CD4-positive, alpha-beta T cell treated with Interleukin-1 beta for 1 hour (primary cell): ENCODE results near the gene RAB3IL1.
A peak's percentile ranks its signal among the peaks of the same experiment; 100 is the strongest.
"Not testable (repeated sequence)": the region's sequence is repeated elsewhere in the genome, so short reads cannot be mapped to it uniquely, and the experiment has no call there.

Experiments used
- DNase-seq, 2 donors: peaks; one replicate each; pipeline ENCODE4 v3.0.0-alpha.2; 2020 to 2022

RAB3IL1 gene, protein sequence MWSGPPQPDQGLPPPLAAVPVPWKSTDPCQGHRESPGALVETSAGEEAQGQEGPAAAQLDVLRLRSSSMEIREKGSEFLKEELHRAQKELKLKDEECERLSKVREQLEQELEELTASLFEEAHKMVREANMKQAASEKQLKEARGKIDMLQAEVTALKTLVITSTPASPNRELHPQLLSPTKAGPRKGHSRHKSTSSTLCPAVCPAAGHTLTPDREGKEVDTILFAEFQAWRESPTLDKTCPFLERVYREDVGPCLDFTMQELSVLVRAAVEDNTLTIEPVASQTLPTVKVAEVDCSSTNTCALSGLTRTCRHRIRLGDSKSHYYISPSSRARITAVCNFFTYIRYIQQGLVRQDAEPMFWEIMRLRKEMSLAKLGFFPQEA

DNA sequence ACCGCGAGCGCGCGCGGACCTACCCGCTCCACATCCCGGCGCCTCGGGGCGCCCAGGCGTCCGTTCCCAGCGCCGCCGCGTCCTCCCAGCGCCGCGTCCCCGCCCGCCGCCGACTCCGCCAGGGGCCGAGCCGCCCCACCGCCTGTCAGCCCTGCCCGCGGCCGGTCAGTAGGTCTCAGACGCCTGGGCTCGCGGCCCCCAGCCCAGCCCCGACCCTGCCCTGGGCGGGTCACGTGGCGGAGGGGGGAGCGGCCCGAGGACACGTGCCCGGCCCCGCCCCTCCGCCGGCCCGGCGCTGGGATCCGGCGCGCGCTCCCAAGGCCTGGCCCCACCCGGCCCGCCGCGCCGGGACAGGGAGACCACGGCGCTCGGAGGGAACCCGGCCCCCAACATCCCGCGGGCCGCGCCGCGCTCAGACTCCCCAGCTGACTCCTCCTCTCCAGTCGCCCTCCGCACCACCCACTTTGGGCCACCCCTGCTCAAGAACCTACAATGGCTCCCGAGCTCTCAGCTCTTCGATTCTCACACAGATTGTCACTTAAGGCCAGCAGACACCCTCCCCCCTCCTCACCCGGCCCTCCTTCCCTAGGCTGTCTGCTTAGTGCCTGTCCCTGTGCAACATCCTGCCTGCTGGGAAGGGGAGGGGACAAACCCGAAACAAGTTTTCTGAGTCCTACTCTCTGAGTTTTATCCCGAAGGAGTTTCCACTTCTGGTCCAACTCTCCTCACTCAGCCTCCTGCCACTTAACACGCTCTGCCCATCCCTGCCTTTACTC is at the start of gene RAB3IL1:
Gene RAB3IL1, minus strand, starts transcription at position 233 of the 776 bp plus-strand sequence. Its CDS starts 199 bp downstream, at position 34.
- DNase-seq: no peak

DNA sequence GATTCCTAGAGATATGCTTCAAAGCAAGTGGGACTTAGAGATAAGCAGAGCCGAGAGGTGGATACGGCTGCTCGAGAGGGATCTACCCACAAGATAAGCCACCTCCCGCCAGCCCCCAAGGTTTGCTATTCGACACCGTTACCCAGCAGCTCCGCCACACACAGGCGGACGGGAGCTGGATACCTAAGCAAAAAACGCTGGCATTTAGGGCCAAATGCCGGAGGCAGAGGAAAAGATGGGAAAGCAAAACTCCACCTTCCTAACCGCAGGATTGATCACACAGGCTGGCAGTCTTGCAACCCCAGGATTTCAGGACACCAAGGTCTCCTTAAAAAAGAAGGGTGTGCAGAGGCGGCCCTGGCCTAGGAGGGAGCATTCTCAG is 49.4 kb upstream of the RAB3IL1 start:
- DNase-seq: peak; percentile 54 to 56

DNA sequence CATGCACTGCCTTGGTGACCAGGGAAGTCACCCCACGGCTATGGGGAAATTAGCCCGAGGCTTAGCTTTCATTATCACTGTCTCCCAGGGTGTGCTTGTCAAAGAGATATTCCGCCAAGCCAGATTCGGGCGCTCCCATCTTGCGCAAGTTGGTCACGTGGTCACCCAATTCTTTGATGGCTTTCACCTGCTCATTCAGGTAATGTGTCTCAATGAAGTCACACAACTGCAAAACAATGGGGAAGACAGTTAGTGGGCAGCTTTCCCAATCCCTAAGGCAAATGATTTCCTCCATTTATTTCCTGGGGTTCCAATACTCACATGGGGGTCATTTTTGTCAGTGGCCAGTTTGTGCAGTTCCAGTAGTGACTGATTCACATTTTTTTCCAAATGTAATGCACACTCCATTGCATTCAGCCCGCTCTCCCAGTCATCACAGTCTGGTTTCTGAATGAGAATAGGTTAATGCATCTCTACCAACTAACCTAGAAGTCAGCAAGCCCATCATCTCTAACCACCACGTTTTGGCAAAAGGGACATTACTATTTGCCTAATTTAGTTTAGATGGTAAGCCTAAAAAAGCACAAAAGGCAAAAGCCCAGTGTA is 47.4 kb upstream of the RAB3IL1 start:
- peak; percentile 32 to 56 for DNase-seq

DNA sequence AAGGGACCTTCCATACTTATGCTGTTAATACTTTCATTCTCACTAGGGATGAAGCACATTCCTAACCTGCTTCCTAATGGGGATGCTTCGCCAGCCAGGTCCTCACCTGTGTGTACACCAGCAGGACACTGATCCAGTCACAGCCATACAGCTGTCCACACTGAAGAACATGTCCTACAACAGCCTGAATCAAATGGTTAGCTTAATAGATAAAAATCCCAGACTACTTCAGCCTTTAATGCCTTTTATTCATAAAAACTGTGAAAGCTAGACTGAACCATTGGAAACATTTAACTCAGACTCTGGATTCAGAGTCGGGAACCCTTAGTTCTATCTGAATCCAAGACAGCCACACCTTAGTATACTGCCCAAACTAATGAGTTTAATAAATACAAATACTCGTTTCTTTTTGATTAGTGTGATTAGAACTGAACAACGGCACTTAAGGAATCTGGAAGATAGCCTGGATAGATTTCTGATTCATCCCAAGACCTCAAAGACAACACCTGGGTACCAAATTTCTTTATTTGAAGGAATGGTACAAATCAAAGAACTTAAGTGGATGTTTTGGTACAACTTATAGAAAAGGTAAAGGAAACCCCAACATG is 46.8 kb upstream of the RAB3IL1 start:
- DNase-seq: peak; percentile 36 to 71

DNA sequence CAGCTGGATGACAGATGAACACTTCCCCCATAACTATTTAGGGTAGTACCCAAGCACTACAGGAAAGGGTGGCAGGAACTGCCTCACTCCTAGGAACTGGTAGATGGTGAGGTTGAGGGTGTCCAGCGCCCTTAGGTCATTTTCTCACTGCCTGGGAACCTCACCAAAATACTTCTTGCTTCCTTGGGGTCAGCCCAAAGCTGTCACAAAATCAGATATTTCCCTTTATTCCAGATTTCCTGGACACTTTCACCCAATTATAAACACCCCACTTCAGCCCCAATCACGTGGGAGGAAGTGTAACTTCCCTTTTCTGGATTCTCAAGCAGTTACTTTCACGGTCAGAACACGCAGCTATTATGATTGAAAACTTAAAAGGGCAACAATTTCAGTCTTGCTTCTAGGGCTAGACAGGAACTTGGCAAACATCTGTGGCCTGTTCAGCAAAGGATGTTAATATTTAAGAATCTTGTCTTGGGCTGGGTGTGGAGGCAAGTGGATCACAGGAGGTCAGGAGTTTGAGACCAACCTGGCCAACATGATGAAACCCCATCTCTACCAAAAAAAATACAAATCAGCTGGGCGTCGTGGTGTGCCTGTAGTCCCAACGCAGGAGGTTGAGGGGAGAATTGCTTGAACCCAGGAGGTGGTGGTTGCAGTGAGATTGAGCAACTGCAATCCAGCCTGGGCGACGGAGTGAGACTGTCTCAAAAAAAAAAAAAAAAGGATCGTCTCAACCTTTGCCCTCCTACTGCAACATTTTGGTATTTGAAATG is 46.1 kb upstream of the RAB3IL1 start:
- DNase-seq: peak; percentile 55 to 79

DNA sequence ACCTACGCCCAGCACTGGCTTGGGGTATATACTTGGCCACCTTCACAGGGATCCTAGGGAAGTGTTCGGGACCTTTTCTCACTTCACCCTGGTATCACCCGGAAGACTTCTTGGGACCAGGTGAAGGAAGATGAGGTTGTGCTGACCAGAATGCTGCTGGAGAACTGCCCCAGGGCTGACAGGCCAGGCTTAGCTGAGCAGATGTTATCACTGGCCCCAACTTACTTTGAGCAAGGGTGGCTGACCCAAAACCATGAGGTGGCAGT is 45.6 kb upstream of the RAB3IL1 start:
- no peak for DNase-seq

DNA sequence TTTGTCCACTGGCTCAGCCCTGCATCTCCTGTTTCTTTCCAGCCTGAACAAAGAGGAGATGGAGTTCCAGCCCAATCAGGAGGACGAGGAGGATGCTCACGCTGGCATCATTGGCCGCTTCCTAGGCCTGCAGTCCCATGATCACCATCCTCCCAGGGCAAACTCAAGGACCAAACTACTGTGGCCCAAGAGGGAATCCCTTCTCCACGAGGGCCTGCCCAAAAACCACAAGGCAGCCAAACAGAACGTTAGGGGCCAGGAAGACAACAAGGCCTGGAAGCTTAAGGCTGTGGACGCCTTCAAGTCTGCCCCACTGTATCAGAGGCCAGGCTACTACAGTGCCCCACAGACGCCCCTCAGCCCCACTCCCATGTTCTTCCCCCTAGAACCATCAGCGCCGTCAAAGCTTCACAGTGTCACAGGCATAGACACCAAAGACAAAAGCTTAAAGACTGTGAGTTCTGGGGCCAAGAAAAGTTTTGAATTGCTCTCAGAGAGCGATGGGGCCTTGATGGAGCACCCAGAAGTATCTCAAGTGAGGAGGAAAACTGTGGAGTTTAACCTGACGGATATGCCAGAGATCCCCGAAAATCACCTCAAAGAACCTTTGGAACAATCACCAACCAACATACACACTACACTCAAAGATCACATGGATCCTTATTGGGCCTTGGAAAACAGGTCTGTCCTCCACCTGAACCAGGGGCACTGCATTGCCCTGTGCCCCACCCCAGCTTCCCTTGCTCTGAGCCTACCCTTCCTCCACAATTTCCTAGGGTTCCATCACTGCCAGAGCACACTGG is 45.0 kb upstream of the RAB3IL1 start:
- peak; percentile 21 to 56 for DNase-seq

DNA sequence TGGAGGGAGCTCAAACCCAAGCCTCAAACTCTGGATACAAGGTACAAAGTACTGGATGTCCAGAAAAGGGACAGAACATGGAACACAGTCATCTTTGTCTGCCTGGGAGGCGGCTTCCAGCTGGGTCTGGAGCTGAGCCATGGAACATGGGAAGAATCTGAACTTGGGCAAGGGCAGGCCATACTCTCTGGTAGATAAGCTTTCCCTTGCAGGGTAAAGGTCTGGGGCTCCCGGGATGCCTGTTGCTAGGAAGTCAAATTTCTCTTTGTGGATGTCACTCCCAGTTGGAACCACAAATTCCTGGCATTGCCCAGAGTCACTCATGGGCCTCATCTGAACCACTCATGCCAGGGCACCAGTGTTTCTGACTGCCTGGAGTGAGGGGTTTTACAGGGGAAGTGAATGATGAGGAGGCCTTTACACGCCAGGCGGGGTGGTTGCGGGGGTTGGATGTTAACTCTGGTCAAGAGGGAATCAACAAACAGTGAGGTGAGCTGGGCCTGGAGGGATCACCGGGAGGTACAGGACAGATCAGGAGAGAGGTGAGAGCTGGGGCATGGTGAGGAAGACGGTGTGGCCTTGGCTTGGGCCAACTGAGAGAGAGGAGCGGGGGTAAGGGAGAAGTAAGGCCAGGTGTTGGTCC is 44.3 kb upstream of the RAB3IL1 start:
- DNase-seq: no peak

DNA sequence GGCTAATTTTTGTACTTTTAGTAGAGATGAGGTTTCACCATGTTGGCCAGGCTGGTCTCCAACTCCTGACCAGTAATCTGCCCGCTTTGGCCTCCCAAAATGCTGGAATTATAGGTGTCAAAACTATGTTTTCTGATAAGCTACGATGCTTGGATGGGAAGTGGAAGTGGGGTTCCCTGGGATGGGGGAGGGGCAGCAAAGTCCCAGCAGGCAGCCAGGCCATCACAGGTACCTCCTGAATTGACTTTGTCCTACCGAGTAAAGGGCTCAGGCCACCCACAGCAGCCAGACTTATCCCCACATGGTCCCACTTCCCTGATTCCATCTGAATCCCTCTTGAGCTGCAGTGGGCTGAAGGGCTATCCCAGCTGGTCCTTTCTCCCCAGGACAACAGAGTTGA is 43.2 kb upstream of the RAB3IL1 start:
- no peak for DNase-seq

DNA sequence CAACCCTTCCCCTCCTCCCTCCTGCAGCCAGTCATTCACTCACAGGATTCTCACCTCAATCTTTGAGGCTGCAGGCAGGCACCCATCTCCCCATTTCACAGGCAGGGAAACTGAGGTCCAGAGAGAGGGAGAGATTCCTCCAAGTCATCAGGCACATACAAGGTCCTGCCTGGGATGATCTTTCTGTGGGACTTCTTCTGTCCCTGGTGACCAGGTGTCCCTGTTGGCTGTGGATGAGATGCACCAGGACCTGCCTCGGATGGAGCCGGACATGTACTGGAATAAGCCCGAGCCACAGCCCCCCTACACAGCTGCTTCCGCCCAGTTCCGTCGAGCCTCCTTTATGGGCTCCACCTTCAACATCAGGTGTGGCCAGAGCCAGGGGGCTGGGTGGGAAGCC is 42.3 kb upstream of the RAB3IL1 start:
- DNase-seq: no peak

DNA sequence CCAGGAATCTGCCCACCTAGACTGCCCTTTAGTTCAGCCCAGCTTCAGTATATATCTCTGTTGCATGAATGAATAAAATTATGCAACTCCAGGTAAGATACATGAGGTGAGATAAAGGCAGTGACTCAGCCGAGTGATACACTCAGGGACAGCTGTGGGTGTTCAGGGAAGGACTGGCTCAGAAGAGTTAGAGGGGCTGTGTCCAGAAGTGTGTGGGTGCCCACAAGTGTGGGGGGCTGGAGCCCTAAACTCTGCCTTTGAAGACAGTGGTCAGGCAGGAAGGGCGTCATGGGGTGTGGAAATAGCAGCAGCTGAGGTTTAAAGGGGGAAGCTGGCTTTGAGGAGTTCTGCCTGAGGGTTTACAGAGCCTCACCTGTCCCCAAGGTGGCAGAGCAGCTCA is 41.7 kb upstream of the RAB3IL1 start:
- DNase-seq: no peak

DNA sequence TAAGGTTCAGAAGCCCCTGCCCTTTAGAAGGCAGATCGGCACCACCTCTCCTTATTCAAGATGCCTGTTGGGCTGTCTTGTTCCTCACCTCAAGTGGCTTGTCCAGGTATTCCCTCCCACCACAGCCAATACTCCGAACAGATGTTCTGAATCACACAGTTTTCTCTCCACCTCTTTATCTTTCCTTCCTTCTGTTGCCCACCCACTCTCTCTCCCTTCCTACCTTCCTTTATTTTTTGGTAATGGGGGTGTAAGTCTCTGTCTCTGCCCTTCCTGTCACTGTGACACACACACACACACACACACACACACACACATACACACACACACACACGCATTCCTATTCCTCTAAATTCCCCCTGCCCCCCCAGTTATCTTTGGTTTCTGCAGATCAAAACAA is 41.2 kb upstream of the RAB3IL1 start:
- no peak for DNase-seq

DNA sequence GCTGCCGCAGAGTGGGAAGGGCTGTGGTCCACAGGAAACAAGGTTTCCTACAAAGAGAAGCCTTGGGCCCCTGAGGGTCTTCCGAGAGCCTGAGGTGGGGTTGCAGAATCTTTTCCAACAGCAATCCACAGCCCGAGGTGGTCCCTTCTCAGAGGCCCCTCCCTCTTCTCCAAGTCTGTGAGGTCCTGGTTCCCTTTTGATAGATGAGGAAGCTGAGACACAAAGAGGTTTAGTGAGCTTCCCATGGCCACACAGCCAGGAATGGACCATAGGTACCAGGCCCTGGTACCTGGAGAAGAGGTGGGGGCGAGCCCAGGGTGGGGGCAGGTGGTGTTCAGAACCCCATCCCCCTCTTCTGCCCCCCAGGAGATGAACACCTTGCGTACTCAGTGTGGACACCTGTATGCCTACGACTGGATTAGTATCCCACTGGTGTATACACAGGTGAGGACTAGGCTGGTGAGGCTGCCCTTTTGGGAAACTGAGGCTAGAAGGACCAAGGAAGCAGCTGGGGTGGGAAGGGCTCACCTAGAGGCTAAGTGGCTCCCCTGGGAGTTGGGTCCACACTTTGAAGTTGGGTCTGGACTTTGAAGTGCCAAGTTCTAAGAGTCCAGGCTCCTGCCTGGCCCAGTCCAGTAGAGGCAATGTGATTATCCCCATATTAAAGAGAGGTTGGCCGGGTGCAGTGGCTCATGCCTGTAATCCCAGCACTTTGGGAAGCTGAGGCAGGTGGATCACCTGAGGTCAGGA is 39.8 kb upstream of the RAB3IL1 start:
- no peak for DNase-seq

DNA sequence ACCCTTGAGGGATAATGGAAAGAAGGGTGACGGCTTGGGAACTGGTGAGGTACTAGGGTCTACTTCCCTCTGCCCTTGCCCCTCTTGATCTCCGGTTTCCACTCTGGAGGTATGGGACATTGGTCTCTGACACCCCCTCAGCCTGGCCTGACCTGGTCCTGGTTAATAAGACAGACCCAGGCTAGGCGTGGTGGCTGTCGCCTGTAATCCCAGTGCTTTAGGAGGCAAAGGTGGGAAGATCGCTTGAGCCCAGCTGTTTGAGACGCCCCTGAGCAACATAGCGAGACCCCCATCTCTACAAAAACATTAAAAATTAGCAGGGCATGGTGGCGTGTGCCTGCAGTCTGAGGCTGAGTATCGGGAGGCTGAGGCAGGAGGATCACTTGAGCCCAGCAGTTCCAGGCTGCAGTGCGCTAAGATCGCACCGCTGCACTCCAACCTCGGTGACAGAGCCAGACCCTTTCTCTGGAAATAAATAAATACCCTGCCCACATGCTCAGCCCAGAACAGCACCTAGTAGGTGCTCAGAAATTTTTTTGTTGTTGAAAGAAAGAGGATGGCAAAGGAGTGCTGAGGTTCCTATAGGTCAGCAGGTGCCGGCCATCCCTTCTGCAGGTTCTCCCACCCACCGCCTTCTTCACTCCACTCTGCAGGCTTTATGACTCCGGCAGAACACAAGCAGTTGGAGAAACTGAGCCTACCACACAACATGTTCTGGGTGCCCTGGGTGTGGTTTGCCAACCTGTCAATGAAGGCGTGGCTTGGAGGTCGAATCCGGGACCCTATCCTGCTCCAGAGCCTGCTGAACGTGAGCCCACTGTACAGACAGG is 39.0 kb upstream of the RAB3IL1 start:
- no peak for DNase-seq

DNA sequence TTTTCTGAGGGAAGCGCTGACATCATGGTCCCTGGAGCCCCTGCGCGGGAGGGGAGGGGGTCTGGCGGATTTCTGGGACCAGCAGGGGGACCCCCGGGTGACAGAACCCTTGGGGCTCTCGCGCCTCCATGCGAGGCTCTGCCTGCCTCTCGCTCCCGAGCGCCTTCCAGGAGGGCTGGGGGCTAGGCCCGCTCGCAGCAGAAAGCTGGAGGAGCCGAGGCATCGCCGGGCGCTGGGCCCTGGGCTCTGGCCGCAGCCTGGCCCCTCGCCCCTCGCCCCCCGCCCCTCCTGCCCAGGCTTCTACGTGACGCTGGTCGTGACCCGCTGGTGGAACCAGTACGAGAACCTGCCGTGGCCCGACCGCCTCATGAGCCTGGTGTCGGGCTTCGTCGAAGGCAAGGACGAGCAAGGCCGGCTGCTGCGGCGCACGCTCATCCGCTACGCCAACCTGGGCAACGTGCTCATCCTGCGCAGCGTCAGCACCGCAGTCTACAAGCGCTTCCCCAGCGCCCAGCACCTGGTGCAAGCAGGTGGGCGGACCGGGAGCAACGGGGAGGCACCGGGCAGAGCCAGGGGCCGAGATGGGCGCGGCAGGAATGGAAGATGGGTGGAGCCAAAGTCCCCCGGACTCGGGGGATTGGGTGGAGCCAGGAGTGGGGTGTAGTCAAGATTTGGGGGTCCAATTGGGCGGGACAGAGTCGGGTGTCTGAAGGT is 38.2 kb upstream of the RAB3IL1 start:
- DNase-seq: peak; percentile 28 to 43

DNA sequence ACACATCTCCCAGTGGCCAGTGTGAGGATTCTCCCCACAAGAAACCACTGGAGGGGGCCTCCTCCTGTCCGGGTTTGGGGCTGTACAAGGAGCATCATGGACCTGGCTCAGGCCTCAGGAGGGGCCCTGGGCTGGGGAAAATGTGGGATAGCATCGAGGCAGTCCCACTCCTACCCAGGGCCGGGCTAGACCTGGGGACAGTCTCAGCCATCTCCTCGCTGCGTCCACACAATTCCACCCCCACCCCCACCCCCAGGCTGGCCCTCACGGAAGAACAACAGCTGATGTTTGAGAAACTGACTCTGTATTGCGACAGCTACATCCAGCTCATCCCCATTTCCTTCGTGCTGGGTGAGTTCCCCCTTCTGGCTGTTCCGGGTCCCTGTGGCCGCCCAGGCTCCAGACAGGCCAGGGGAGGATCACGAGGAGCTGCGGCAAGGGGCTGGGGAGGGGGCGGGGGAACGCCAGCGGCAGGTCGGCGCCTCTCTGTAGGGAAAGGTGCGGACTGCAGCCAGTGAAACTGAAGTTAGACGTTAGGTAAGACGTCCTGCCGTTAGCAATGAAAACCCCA is 37.6 kb upstream of the RAB3IL1 start:
- peak in 1 of 2 donors; percentile 72 for DNase-seq

DNA sequence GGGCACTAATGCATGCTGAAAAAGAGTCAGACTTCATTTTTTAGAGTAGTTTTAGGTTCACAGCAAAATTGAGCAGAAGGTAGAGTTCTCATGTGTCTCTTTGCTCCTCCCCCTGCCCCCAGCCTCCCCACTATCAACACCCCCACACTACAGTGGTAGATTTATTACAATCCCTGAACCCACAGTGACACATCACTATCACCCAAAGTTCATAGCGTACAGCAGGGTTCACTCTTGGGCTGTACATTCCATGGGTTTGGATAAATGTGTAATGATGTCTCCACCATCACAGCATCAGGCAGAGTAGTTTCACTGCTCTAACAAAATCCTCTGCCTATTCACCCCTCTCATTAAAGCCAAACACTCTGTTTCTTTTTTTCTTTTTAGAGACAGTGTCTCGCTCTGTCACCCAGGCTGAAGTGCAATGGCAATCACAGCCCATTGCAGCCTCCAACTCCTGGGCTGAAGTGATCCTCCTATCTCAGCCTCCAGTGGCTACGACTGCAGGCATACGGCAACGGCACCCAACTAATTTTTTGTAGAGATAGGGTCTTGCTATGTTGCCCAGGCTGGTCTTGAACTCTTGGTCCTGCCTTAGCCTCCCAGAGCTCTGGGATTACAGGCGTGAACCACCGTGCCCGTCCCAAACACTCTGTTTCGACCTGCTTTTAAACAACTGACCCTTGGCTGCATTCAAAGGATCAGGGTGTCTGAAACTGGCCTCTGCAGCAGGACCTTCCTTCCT is 36.9 kb upstream of the RAB3IL1 start:
- no peak for DNase-seq

DNA sequence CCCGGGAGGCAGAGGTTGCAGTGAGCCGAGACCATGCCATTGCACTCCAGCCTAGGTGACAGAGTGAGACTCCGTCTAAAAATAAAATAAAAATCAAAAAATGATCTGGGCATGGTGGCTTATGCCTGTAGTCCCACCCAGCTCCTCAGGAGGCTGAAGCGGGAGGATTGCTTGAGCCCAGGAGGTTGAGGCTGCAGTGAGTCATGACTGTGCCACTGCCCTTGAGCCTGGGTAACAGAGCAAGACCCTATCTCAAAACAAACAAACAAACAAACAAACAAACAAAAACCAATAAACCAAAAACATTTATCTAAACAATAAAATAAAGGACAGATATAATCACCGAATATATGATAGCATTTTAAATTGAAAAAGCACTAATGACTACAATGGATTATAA is 36.3 kb upstream of the RAB3IL1 start:
- not testable (repeated sequence) for DNase-seq
